ENCODE results near the gene GYS1.

GYS1 gene

GRCh38 chr19:49016067-49016839, 23.1 kb upstream of the GYS1 start:
- H3K27ac ChIP-seq (ENCODE audit: low read length), result no peak overlapping the region
- peaks cover 13 to 42% of the 10 kb centered on the region in 2 donors for H3K36me3 ChIP-seq (ENCODE audit: control insufficient read depth in 1 of 2, insufficient read depth in 2 of 2, low read length in 2 of 2)
- H3K4me3 ChIP-seq (ENCODE audit: low read depth in 1 of 2, low read length in 2 of 2), result no peak overlapping the region
- H3K27me3 ChIP-seq (ENCODE audit: low read depth, low read length), result peaks cover 8% of the 10 kb centered on the region
- H3K9me3 ChIP-seq (ENCODE audit: control insufficient read depth in 1 of 2, low read length in 2 of 2), result no peaks in the 10 kb centered on the region
- peaks cover 0 to 22% of the 10 kb centered on the region in 2 donors for H3K4me1 ChIP-seq (ENCODE audit: control insufficient read depth in 1 of 2, insufficient read depth in 2 of 2, low read length in 2 of 2)

GRCh38 chr19:49014870-49015255, 21.8 kb upstream of the GYS1 start:
- H3K4me1 ChIP-seq (ENCODE audit: control insufficient read depth in 1 of 2, insufficient read depth in 2 of 2, low read length in 2 of 2), result peaks cover 0 to 22% of the 10 kb centered on the region in 2 donors
- H3K9me3 ChIP-seq (ENCODE audit: control insufficient read depth in 1 of 2, low read length in 2 of 2), result no peaks in the 10 kb centered on the region
- peaks cover 14 to 56% of the 10 kb centered on the region in 2 donors for H3K36me3 ChIP-seq (ENCODE audit: control insufficient read depth in 1 of 2, insufficient read depth in 2 of 2, low read length in 2 of 2)
- H3K4me3 ChIP-seq (ENCODE audit: low read depth in 1 of 2, low read length in 2 of 2), result no peak overlapping the region
- H3K27ac ChIP-seq (ENCODE audit: low read length), result no peak overlapping the region
- no peaks in the 10 kb centered on the region for H3K27me3 ChIP-seq (ENCODE audit: low read depth, low read length)

GRCh38 chr19:49014123-49014869, 21.2 kb upstream of the GYS1 start:
- H3K27me3 ChIP-seq (ENCODE audit: low read depth, low read length), result no peaks in the 10 kb centered on the region
- H3K4me1 ChIP-seq (ENCODE audit: control insufficient read depth in 1 of 2, insufficient read depth in 2 of 2, low read length in 2 of 2), result peaks cover 0 to 17% of the 10 kb centered on the region in 2 donors
- peaks cover 14 to 61% of the 10 kb centered on the region in 2 donors for H3K36me3 ChIP-seq (ENCODE audit: control insufficient read depth in 1 of 2, insufficient read depth in 2 of 2, low read length in 2 of 2)
- H3K9me3 ChIP-seq (ENCODE audit: control insufficient read depth in 1 of 2, low read length in 2 of 2), result no peaks in the 10 kb centered on the region
- no peak overlapping the region for H3K27ac ChIP-seq (ENCODE audit: low read length)
- no peak overlapping the region for H3K4me3 ChIP-seq (ENCODE audit: low read depth in 1 of 2, low read length in 2 of 2)

GRCh38 chr19:49011194-49011593, 18.1 kb upstream of the GYS1 start:
- H3K27ac ChIP-seq (ENCODE audit: low read length), result no peak overlapping the region
- peaks cover 27 to 74% of the 10 kb centered on the region in 2 donors for H3K36me3 ChIP-seq (ENCODE audit: control insufficient read depth in 1 of 2, insufficient read depth in 2 of 2, low read length in 2 of 2)
- no peak overlapping the region for H3K4me3 ChIP-seq (ENCODE audit: low read depth in 1 of 2, low read length in 2 of 2)
- H3K27me3 ChIP-seq (ENCODE audit: low read depth, low read length), result no peaks in the 10 kb centered on the region
- no peaks in the 10 kb centered on the region for H3K4me1 ChIP-seq (ENCODE audit: control insufficient read depth in 1 of 2, insufficient read depth in 2 of 2, low read length in 2 of 2)
- no peaks in the 10 kb centered on the region for H3K9me3 ChIP-seq (ENCODE audit: control insufficient read depth in 1 of 2, low read length in 2 of 2)

GRCh38 chr19:49010453-49010852, 17.3 kb upstream of the GYS1 start:
- Histone ChIP-seq H3K4me1 (ENCODE audit: control insufficient read depth in 1 of 2, insufficient read depth in 2 of 2, low read length in 2 of 2) (no peaks in the 10 kb centered on the region), H3K27ac (ENCODE audit: low read length) (no peak overlapping the region), H3K27me3 (ENCODE audit: low read depth, low read length) (no peaks in the 10 kb centered on the region), H3K4me3 (ENCODE audit: low read depth in 1 of 2, low read length in 2 of 2) (no peak overlapping the region), H3K9me3 (ENCODE audit: control insufficient read depth in 1 of 2, low read length in 2 of 2) (no peaks in the 10 kb centered on the region), H3K36me3 (ENCODE audit: control insufficient read depth in 1 of 2, insufficient read depth in 2 of 2, low read length in 2 of 2) (peaks cover 31 to 74% of the 10 kb centered on the region in 2 donors)

- no peak overlapping the region for H3K27ac ChIP-seq (ENCODE audit: low read length)
Observed at GRCh38 chr19:49009828-49010227, 16.7 kb upstream of the GYS1 start.

GRCh38 chr19:49006905-49007304, 13.8 kb upstream of the GYS1 start:
- Histone ChIP-seq H3K4me1 (ENCODE audit: control insufficient read depth in 1 of 2, insufficient read depth in 2 of 2, low read length in 2 of 2) (no peaks in the 10 kb centered on the region), H3K36me3 (ENCODE audit: control insufficient read depth in 1 of 2, insufficient read depth in 2 of 2, low read length in 2 of 2) (peaks cover 35 to 73% of the 10 kb centered on the region in 2 donors), H3K9me3 (ENCODE audit: control insufficient read depth in 1 of 2, low read length in 2 of 2) (no peaks in the 10 kb centered on the region), H3K4me3 (ENCODE audit: low read depth in 1 of 2, low read length in 2 of 2) (no peak overlapping the region), H3K27ac (ENCODE audit: low read length) (no peak overlapping the region), H3K27me3 (ENCODE audit: low read depth, low read length) (no peaks in the 10 kb centered on the region)

More at GRCh38 chr19:49009828-49010227, 16.7 kb upstream of the GYS1 start:
- H3K4me1 ChIP-seq (ENCODE audit: control insufficient read depth in 1 of 2, insufficient read depth in 2 of 2, low read length in 2 of 2), result no peaks in the 10 kb centered on the region
- peaks cover 37 to 74% of the 10 kb centered on the region in 2 donors for H3K36me3 ChIP-seq (ENCODE audit: control insufficient read depth in 1 of 2, insufficient read depth in 2 of 2, low read length in 2 of 2)
- H3K4me3 ChIP-seq (ENCODE audit: low read depth in 1 of 2, low read length in 2 of 2), result no peak overlapping the region
- H3K27me3 ChIP-seq (ENCODE audit: low read depth, low read length), result no peaks in the 10 kb centered on the region
- no peaks in the 10 kb centered on the region for H3K9me3 ChIP-seq (ENCODE audit: control insufficient read depth in 1 of 2, low read length in 2 of 2)

- Histone ChIP-seq H3K27ac (ENCODE audit: low read length) (no peak overlapping the region), H3K36me3 (ENCODE audit: control insufficient read depth in 1 of 2, insufficient read depth in 2 of 2, low read length in 2 of 2) (peaks cover 27 to 55% of the 10 kb centered on the region in 2 donors), H3K9me3 (ENCODE audit: control insufficient read depth in 1 of 2, low read length in 2 of 2) (no peaks in the 10 kb centered on the region), H3K27me3 (ENCODE audit: low read depth, low read length) (no peaks in the 10 kb centered on the region), H3K4me1 (ENCODE audit: control insufficient read depth in 1 of 2, insufficient read depth in 2 of 2, low read length in 2 of 2) (no peaks in the 10 kb centered on the region), H3K4me3 (ENCODE audit: low read depth in 1 of 2, low read length in 2 of 2) (no peak overlapping the region)
Observed at GRCh38 chr19:49004964-49005614, 12.0 kb upstream of the GYS1 start.

- no peaks in the 10 kb centered on the region for H3K27me3 ChIP-seq (ENCODE audit: low read depth, low read length)
- no peak overlapping the region for H3K4me3 ChIP-seq (ENCODE audit: low read depth in 1 of 2, low read length in 2 of 2)
- no peaks in the 10 kb centered on the region for H3K4me1 ChIP-seq (ENCODE audit: control insufficient read depth in 1 of 2, insufficient read depth in 2 of 2, low read length in 2 of 2)
- H3K36me3 ChIP-seq (ENCODE audit: control insufficient read depth in 1 of 2, insufficient read depth in 2 of 2, low read length in 2 of 2), result peaks cover 31 to 46% of the 10 kb centered on the region in 2 donors
- H3K9me3 ChIP-seq (ENCODE audit: control insufficient read depth in 1 of 2, low read length in 2 of 2), result no peaks in the 10 kb centered on the region
- no peak overlapping the region for H3K27ac ChIP-seq (ENCODE audit: low read length)
Observed at GRCh38 chr19:49004133-49004532, 11.0 kb upstream of the GYS1 start.

- H3K4me1 ChIP-seq (ENCODE audit: control insufficient read depth in 1 of 2, insufficient read depth in 2 of 2, low read length in 2 of 2), result peaks cover 0 to 3% of the 10 kb centered on the region in 2 donors
- H3K4me3 ChIP-seq (ENCODE audit: low read depth in 1 of 2, low read length in 2 of 2), result no peak overlapping the region
- H3K9me3 ChIP-seq (ENCODE audit: control insufficient read depth in 1 of 2, low read length in 2 of 2), result no peaks in the 10 kb centered on the region
- H3K27me3 ChIP-seq (ENCODE audit: low read depth, low read length), result no peaks in the 10 kb centered on the region
- no peak overlapping the region for H3K27ac ChIP-seq (ENCODE audit: low read length)
- H3K36me3 ChIP-seq (ENCODE audit: control insufficient read depth in 1 of 2, insufficient read depth in 2 of 2, low read length in 2 of 2), result peaks cover 8 to 17% of the 10 kb centered on the region in 2 donors
Observed at GRCh38 chr19:48999481-49000325, 6.6 kb upstream of the GYS1 start.

Measured in muscle layer of duodenum (tissue), 2 donors.